ENCODE results near the gene CXCL12. TPM values are rescaled to one million over a fixed set of nuclear protein-coding genes. Genes with fewer than 3 reads are reported as not detected.

Gene CXCL12
- total RNA-seq, 1 experiment from 2014 or later, result 0.82 TPM

DNA sequence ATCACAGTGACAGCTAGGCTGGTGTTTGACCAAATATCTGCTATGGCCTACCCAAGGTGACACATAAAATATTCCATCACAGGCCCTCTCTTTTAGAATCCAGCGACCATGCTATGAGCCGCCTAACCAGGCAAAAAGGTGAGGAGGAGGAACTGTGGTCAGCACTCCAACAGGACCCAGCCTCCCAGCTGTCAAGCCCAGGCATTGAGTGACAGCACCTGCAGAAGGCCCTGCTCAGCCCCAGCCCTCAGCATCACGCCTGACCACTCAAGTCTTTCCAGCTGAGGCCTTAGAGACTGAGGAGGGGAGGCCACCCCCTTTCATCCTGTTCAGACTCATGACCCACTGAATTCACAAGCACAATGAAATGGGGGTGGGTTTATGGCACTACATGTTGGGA lies 43.0 kb downstream of the CXCL12 start:
- ChIA-PET POLR2A (no interaction called here), CTCF (no interaction called here)
- no peak overlapping the region for H3K4me3 ChIP-seq (ENCODE audit: low read depth in 2 of 2, low read length in 2 of 2)

DNA sequence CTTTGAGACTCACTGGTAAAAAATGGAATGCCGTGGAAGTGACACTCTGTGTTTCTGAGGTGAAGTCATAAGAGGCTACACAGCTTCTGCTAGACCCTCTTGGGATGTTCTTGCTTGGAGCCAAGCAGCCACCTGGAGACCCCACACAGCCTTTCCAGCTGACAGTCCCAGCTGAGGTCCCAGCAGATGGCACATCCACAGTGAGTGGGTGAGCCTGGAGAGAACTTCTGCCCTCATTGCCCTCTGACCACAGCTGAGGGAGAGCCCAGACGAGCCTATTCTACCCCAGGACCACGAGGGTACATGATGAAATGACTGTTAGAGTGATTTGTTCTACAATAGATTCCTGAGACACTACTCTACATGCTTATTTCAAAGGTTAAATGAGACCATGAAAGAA lies 44.3 kb downstream of the CXCL12 start:
- H3K27ac ChIP-seq (ENCODE audit: low read length), result no peak overlapping the region
- in situ Hi-C loops (cut with HindIII; ENCODE audit: low pct_unique_long_range_greater_than_20kb, low sequenced_read_pairs), result no loop called here
- TF ChIP-seq, protein P1, sequence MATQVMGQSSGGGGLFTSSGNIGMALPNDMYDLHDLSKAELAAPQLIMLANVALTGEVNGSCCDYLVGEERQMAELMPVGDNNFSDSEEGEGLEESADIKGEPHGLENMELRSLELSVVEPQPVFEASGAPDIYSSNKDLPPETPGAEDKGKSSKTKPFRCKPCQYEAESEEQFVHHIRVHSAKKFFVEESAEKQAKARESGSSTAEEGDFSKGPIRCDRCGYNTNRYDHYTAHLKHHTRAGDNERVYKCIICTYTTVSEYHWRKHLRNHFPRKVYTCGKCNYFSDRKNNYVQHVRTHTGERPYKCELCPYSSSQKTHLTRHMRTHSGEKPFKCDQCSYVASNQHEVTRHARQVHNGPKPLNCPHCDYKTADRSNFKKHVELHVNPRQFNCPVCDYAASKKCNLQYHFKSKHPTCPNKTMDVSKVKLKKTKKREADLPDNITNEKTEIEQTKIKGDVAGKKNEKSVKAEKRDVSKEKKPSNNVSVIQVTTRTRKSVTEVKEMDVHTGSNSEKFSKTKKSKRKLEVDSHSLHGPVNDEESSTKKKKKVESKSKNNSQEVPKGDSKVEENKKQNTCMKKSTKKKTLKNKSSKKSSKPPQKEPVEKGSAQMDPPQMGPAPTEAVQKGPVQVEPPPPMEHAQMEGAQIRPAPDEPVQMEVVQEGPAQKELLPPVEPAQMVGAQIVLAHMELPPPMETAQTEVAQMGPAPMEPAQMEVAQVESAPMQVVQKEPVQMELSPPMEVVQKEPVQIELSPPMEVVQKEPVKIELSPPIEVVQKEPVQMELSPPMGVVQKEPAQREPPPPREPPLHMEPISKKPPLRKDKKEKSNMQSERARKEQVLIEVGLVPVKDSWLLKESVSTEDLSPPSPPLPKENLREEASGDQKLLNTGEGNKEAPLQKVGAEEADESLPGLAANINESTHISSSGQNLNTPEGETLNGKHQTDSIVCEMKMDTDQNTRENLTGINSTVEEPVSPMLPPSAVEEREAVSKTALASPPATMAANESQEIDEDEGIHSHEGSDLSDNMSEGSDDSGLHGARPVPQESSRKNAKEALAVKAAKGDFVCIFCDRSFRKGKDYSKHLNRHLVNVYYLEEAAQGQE (IDR thresholded peaks at IDR 0.05; ENCODE audit: insufficient read depth in 1 of 2, low read depth in 2 of 2, low read length in 1 of 2), result no peak
- TF ChIP-seq POLR2AphosphoS5 (IDR thresholded peaks at IDR 0.05; ENCODE audit: low read depth, low read length) (no peak), SIN3A (IDR thresholded peaks at IDR 0.05; ENCODE audit: borderline replicate concordance, insufficient read depth, low read depth, low read length) (no peak), TCF7L2 (IDR thresholded peaks at IDR 0.05; ENCODE audit: low read depth, low read length) (no peak)
- TF ChIP-seq, protein P2, sequence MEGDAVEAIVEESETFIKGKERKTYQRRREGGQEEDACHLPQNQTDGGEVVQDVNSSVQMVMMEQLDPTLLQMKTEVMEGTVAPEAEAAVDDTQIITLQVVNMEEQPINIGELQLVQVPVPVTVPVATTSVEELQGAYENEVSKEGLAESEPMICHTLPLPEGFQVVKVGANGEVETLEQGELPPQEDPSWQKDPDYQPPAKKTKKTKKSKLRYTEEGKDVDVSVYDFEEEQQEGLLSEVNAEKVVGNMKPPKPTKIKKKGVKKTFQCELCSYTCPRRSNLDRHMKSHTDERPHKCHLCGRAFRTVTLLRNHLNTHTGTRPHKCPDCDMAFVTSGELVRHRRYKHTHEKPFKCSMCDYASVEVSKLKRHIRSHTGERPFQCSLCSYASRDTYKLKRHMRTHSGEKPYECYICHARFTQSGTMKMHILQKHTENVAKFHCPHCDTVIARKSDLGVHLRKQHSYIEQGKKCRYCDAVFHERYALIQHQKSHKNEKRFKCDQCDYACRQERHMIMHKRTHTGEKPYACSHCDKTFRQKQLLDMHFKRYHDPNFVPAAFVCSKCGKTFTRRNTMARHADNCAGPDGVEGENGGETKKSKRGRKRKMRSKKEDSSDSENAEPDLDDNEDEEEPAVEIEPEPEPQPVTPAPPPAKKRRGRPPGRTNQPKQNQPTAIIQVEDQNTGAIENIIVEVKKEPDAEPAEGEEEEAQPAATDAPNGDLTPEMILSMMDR (IDR thresholded peaks at IDR 0.05), result no peak
- no peaks in the 10 kb centered on the region for H3K4me1 ChIP-seq (ENCODE audit: control insufficient read depth, insufficient read depth, low read length)
- DNase-seq (ENCODE audit: low read depth, low spot score) (no peak), ATAC-seq (no peak)
- H3K9me3 ChIP-seq (ENCODE audit: control insufficient read depth, insufficient read depth, low read depth, low read length), result no peaks in the 10 kb centered on the region
- intact Hi-C loops (cut with micrococcal nuclease; ENCODE audit: unreplicated experiment), result no loop called here
- H3K36me3 ChIP-seq (ENCODE audit: control insufficient read depth, insufficient read depth, low read length), result no peaks in the 10 kb centered on the region
- BruUV-seq (replicated peaks), result no TSS peak
- POLR2A ChIA-PET, result no interaction called here
- CTCF ChIA-PET, result no interaction called here
- peaks cover 4% of the 10 kb centered on the region; the same call in 1 of the 2 replicates for H3K27me3 ChIP-seq (ENCODE audit: control insufficient read depth, insufficient read depth, low read length)
- no peak overlapping the region for H3K4me3 ChIP-seq (ENCODE audit: low read depth in 2 of 2, low read length in 2 of 2)

More for the DNA sequence above, 43.0 kb downstream of the CXCL12 start:
- Histone ChIP-seq H3K27me3 (ENCODE audit: control insufficient read depth, insufficient read depth, low read length) (peaks cover 4% of the 10 kb centered on the region; the same call in 1 of the 2 replicates), H3K9me3 (ENCODE audit: control insufficient read depth, insufficient read depth, low read depth, low read length) (no peaks in the 10 kb centered on the region), H3K27ac (ENCODE audit: low read length) (no peak overlapping the region), H3K4me1 (ENCODE audit: control insufficient read depth, insufficient read depth, low read length) (no peaks in the 10 kb centered on the region), H3K36me3 (ENCODE audit: control insufficient read depth, insufficient read depth, low read length) (no peaks in the 10 kb centered on the region)
- in situ Hi-C loops (cut with HindIII; ENCODE audit: low pct_unique_long_range_greater_than_20kb, low sequenced_read_pairs), result no loop called here
- intact Hi-C loops (cut with micrococcal nuclease; ENCODE audit: unreplicated experiment), result no loop called here
- no TSS peak for BruUV-seq (replicated peaks)
- ATAC-seq (no peak), DNase-seq (ENCODE audit: low read depth, low spot score) (no peak)
- TF ChIP-seq POLR2AphosphoS5 (IDR thresholded peaks at IDR 0.05; ENCODE audit: low read depth, low read length), result no peak
- TF ChIP-seq, protein P2 (IDR thresholded peaks at IDR 0.05), result no peak
- TF ChIP-seq SIN3A (IDR thresholded peaks at IDR 0.05; ENCODE audit: borderline replicate concordance, insufficient read depth, low read depth, low read length), result no peak
- TF ChIP-seq, protein P1 (IDR thresholded peaks at IDR 0.05; ENCODE audit: insufficient read depth in 1 of 2, low read depth in 2 of 2, low read length in 1 of 2), result no peak
- TF ChIP-seq TCF7L2 (IDR thresholded peaks at IDR 0.05; ENCODE audit: low read depth, low read length), result no peak
